Mononuclear cell (primary cell): ENCODE results near the gene P2RY6. TPM values are rescaled to one million over a fixed set of nuclear protein-coding genes. Genes with fewer than 3 reads are reported as not detected.

ENCODE experiments used
- H3K27me3 ChIP-seq: 2 replicates; pipeline ENCODE4 v1.6.0; 2011; ENCODE audit warnings: low read length, control low read depth; ENCODE audit not compliant: insufficient read depth
- H3K4me1 ChIP-seq: 2 replicates; pipeline ENCODE4 v1.5.1; 2011; ENCODE audit warnings: mild to moderate bottlenecking, low read length, control low read depth; ENCODE audit not compliant: insufficient read depth
- H3K4me3 ChIP-seq: 2 replicates; pipeline ENCODE4 v1.5.1; 2011; ENCODE audit warnings: mild to moderate bottlenecking, low read length, moderate library complexity
- H3K9me3 ChIP-seq: 2 replicates; pipeline ENCODE4 v1.5.1; 2011; ENCODE audit warnings: low read depth, mild to moderate bottlenecking, control low read depth, low read length
- total RNA-seq: library from RNA; depleted of rRNA; stranded (reverse); fragments of >200 nt; gene quantifications from one replicate; pipeline ENCODE4 v1.2.3, GENCODE V29; 2012

Gene P2RY6
- total RNA-seq, 1 donor = 0.42 TPM

GRCh38 chr11:73317373-73317772 lies 45.2 kb downstream of the P2RY6 start:
- peaks cover 27% of the 10 kb centered on the region for H3K4me1 ChIP-seq
- H3K27me3 ChIP-seq = no peaks in the 10 kb centered on the region
- no peaks in the 10 kb centered on the region for H3K9me3 ChIP-seq
- no peak overlapping the region for H3K4me3 ChIP-seq

- Histone ChIP-seq H3K27me3 (no peaks in the 10 kb centered on the region), H3K4me3 (no peak overlapping the region), H3K4me1 (peaks cover 27% of the 10 kb centered on the region), H3K9me3 (no peaks in the 10 kb centered on the region)
These were observed 45.7 kb downstream of the P2RY6 start for GRCh38 chr11:73317803-73318202.

- H3K4me3 ChIP-seq = no peak overlapping the region
- H3K27me3 ChIP-seq = no peaks in the 10 kb centered on the region
- H3K4me1 ChIP-seq = peaks cover 24% of the 10 kb centered on the region
- no peaks in the 10 kb centered on the region for H3K9me3 ChIP-seq
These were observed 46.4 kb downstream of the P2RY6 start for GRCh38 chr11:73318501-73319011.

- no peaks in the 10 kb centered on the region for H3K27me3 ChIP-seq
- H3K9me3 ChIP-seq = no peaks in the 10 kb centered on the region
- peaks cover 13% of the 10 kb centered on the region for H3K4me1 ChIP-seq
- no peak overlapping the region for H3K4me3 ChIP-seq
These were observed 48.8 kb downstream of the P2RY6 start for GRCh38 chr11:73320763-73321603.

- H3K9me3 ChIP-seq = no peaks in the 10 kb centered on the region
- H3K27me3 ChIP-seq = no peaks in the 10 kb centered on the region
- H3K4me1 ChIP-seq = peaks cover 13% of the 10 kb centered on the region
- H3K4me3 ChIP-seq = no peak overlapping the region
These were observed 49.7 kb downstream of the P2RY6 start for GRCh38 chr11:73321604-73322381.

GRCh38 chr11:73322382-73323306 lies 50.5 kb downstream of the P2RY6 start:
- H3K27me3 ChIP-seq = no peaks in the 10 kb centered on the region
- no peak overlapping the region for H3K4me3 ChIP-seq
- H3K4me1 ChIP-seq = peaks cover 13% of the 10 kb centered on the region
- no peaks in the 10 kb centered on the region for H3K9me3 ChIP-seq

GRCh38 chr11:73323464-73323863 lies 51.3 kb downstream of the P2RY6 start:
- peaks cover 13% of the 10 kb centered on the region for H3K4me1 ChIP-seq
- no peaks in the 10 kb centered on the region for H3K27me3 ChIP-seq
- H3K4me3 ChIP-seq = no peak overlapping the region

GRCh38 chr11:73324116-73324515 lies 52.0 kb downstream of the P2RY6 start:
- H3K27me3 ChIP-seq = no peaks in the 10 kb centered on the region
- H3K4me3 ChIP-seq = no peak overlapping the region
- peaks cover 13% of the 10 kb centered on the region for H3K4me1 ChIP-seq
- H3K9me3 ChIP-seq = no peaks in the 10 kb centered on the region

More at GRCh38 chr11:73323464-73323863, 51.3 kb downstream of the P2RY6 start:
- H3K9me3 ChIP-seq = no peaks in the 10 kb centered on the region

- Histone ChIP-seq H3K4me1 (peaks cover 13% of the 10 kb centered on the region), H3K4me3 (no peak overlapping the region), H3K27me3 (no peaks in the 10 kb centered on the region), H3K9me3 (no peaks in the 10 kb centered on the region)
These were observed 52.5 kb downstream of the P2RY6 start for GRCh38 chr11:73324665-73325035.

- peaks cover 13% of the 10 kb centered on the region for H3K4me1 ChIP-seq
- H3K27me3 ChIP-seq = no peaks in the 10 kb centered on the region
- H3K9me3 ChIP-seq = no peaks in the 10 kb centered on the region
- H3K4me3 ChIP-seq = no peak overlapping the region
These were observed 53.2 kb downstream of the P2RY6 start for GRCh38 chr11:73325036-73325981.

GRCh38 chr11:73326929-73327811 lies 55.0 kb downstream of the P2RY6 start:
- no peaks in the 10 kb centered on the region for H3K27me3 ChIP-seq
- H3K9me3 ChIP-seq = no peaks in the 10 kb centered on the region
- H3K4me3 ChIP-seq = no peak overlapping the region
- peaks cover 2% of the 10 kb centered on the region for H3K4me1 ChIP-seq

GRCh38 chr11:73327812-73328364 lies 55.8 kb downstream of the P2RY6 start:
- H3K4me1 ChIP-seq = no peaks in the 10 kb centered on the region

More at GRCh38 chr11:73327812-73328364, 55.8 kb downstream of the P2RY6 start:
- Histone ChIP-seq H3K4me3 (no peak overlapping the region), H3K27me3 (no peaks in the 10 kb centered on the region), H3K9me3 (no peaks in the 10 kb centered on the region)
